ENCODE data around the gene SLC35F5. TPM values are rescaled to one million over a fixed set of nuclear protein-coding genes. Genes with fewer than 3 reads are reported as not detected.

The SLC35F5 gene
- total and polyA plus RNA-seq, 2 of the 13 experiments (the other 11 are each of a cell fraction or from before 2014, with no cell fraction given): 139 to 174 TPM

DNA sequence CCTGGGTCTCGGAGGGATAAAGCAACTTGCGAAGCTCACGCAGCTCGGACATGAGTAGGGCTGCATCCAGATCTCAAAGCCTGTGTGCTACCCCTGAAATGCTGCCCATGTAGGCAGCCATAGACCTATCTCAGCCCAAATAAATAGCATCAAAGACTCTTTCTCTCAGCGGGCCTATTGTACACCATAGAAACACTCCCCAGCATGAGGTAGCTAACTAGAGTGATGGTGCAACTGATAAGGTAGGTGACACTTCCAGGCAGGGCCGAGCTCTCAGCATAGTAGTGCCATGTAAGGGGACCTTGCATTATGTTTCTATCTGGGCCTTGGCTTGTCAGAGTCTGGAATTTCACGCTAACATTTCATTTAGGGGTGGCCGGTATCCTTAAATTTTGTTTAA lies 77.0 kb downstream of the SLC35F5 start (continued):
- TF ChIP-seq MLX (CRISPR knock-in tag; IDR thresholded peaks at IDR 0.05) (no peak), CAMTA2 (CRISPR knock-in tag; IDR thresholded peaks at IDR 0.05; ENCODE audit: borderline replicate concordance) (no peak), ZSCAN25 (CRISPR knock-in tag; IDR thresholded peaks at IDR 0.05) (no peak)

- H3K79me2 ChIP-seq (ENCODE audit: insufficient read depth, low read length): no peaks in the 10 kb centered on the region
- H3K4me3 ChIP-seq (replicated peaks in 1 of 3; ENCODE audit: insufficient read depth in 1 of 3, low read depth in 2 of 3, low read length in 3 of 3): no peak overlapping the region
- no peak overlapping the region for H3K9ac ChIP-seq (ENCODE audit: insufficient read depth, low read depth, low read length)
- H4K20me1 ChIP-seq (ENCODE audit: insufficient read depth, low read length): no peaks in the 10 kb centered on the region
- H2AFZ ChIP-seq (ENCODE audit: low read length): no peak overlapping the region
- in situ Hi-C loops (cut with HindIII; ENCODE audit: extremely low pct_ligation_motif_present, low pct_unique_long_range_greater_than_20kb) (no loop called here), intact Hi-C loops (cut with micrococcal nuclease; ENCODE audit: unreplicated experiment) (no loop called here)
- 13% methylated on average over 2 of the region's 2 CpGs for WGBS (ENCODE audit: low lambda C conversion rate)
- TF ChIP-seq, protein P1, sequence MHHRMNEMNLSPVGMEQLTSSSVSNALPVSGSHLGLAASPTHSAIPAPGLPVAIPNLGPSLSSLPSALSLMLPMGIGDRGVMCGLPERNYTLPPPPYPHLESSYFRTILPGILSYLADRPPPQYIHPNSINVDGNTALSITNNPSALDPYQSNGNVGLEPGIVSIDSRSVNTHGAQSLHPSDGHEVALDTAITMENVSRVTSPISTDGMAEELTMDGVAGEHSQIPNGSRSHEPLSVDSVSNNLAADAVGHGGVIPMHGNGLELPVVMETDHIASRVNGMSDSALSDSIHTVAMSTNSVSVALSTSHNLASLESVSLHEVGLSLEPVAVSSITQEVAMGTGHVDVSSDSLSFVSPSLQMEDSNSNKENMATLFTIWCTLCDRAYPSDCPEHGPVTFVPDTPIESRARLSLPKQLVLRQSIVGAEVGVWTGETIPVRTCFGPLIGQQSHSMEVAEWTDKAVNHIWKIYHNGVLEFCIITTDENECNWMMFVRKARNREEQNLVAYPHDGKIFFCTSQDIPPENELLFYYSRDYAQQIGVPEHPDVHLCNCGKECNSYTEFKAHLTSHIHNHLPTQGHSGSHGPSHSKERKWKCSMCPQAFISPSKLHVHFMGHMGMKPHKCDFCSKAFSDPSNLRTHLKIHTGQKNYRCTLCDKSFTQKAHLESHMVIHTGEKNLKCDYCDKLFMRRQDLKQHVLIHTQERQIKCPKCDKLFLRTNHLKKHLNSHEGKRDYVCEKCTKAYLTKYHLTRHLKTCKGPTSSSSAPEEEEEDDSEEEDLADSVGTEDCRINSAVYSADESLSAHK (CRISPR knock-in tag; IDR thresholded peaks at IDR 0.05; ENCODE audit: borderline replicate concordance): no peak
- TF ChIP-seq ZNF3 (CRISPR knock-in tag; IDR thresholded peaks at IDR 0.05) (no peak), ELF3 (CRISPR knock-in tag; IDR thresholded peaks at IDR 0.05) (no peak), ZNF891 (CRISPR knock-in tag; IDR thresholded peaks at IDR 0.05) (no peak), ARNTL (CRISPR knock-in tag; IDR thresholded peaks at IDR 0.05) (no peak), HNF4A (CRISPR knock-in tag; IDR thresholded peaks at IDR 0.05) (no peak), THRA (CRISPR knock-in tag; IDR thresholded peaks at IDR 0.05; ENCODE audit: borderline replicate concordance) (no peak), AHR (CRISPR knock-in tag; IDR thresholded peaks at IDR 0.05) (no peak), KAT8 (CRISPR knock-in tag; IDR thresholded peaks at IDR 0.05) (no peak), GABPB1 (CRISPR knock-in tag; IDR thresholded peaks at IDR 0.05) (no peak), AKAP8 (CRISPR knock-in tag; IDR thresholded peaks at IDR 0.05) (no peak), ZNF550 (CRISPR knock-in tag; IDR thresholded peaks at IDR 0.05; ENCODE audit: borderline replicate concordance) (no peak), ZNF333 (CRISPR knock-in tag; IDR thresholded peaks at IDR 0.05; ENCODE audit: borderline replicate concordance) (no peak), SP1 (IDR thresholded peaks at IDR 0.05) (no peak), SP1 (CRISPR knock-in tag; IDR thresholded peaks at IDR 0.05) (no peak), ZFP62 (CRISPR knock-in tag; IDR thresholded peaks at IDR 0.05) (no peak), ZFP36L1 (CRISPR knock-in tag; IDR thresholded peaks at IDR 0.05) (no peak), KLF9 (CRISPR knock-in tag; IDR thresholded peaks at IDR 0.05; ENCODE audit: low read depth) (no peak)
- TF ChIP-seq, protein P2, sequence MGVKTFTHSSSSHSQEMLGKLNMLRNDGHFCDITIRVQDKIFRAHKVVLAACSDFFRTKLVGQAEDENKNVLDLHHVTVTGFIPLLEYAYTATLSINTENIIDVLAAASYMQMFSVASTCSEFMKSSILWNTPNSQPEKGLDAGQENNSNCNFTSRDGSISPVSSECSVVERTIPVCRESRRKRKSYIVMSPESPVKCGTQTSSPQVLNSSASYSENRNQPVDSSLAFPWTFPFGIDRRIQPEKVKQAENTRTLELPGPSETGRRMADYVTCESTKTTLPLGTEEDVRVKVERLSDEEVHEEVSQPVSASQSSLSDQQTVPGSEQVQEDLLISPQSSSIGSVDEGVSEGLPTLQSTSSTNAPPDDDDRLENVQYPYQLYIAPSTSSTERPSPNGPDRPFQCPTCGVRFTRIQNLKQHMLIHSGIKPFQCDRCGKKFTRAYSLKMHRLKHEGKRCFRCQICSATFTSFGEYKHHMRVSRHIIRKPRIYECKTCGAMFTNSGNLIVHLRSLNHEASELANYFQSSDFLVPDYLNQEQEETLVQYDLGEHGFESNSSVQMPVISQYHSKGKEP (CRISPR knock-in tag; IDR thresholded peaks at IDR 0.05): no peak
- ATAC-seq: no peak
- peaks cover 0 to 31% of the 10 kb centered on the region in 2 experiments; a peak in 2 of 5 replicates for H3K27me3 ChIP-seq (ENCODE audit: control insufficient read depth in 1 of 2, insufficient read depth in 2 of 2, low read length in 2 of 2)
- ChIA-PET POLR2A (no interaction called here), CTCF (ENCODE audit: low intra/inter-chr PET ratio, low total read pairs) (no interaction called here)
- H3K9me3 ChIP-seq (ENCODE audit: low read length): no peaks in the 10 kb centered on the region
- H3K4me2 ChIP-seq (ENCODE audit: low read depth, low read length): no peak overlapping the region
- H3K4me1 ChIP-seq (ENCODE audit: insufficient read depth, low read length): no peaks in the 10 kb centered on the region
- no peak for FAIRE-seq
- no peak for DNase-seq (ENCODE audit: low spot score)
- no TSS peak for BruUV-seq (replicated peaks)
- H3K27ac ChIP-seq (ENCODE audit: extremely low read length, insufficient read depth, low read length): no peak overlapping the region
- H3K36me3 ChIP-seq (replicated peaks in 1 of 2; ENCODE audit: control insufficient read depth in 1 of 2, insufficient read depth in 2 of 2, low read length in 2 of 2): no peaks in the 10 kb centered on the region
Measured at GRCh38 chr2:113677330-113677729, 79.1 kb downstream of the SLC35F5 start.
